Measurements from ENCODE around the gene ASTN2. TPM values are rescaled to one million over a fixed set of nuclear protein-coding genes. Genes with fewer than 3 reads are reported as not detected.
A peak's percentile ranks its signal among the peaks of the same experiment; 100 is the strongest.

ASTN2 gene
- total and polyA plus RNA-seq, 9 of the 15 experiments (the other 6 are each of a cell fraction or from before 2014, with no cell fraction given) = 0.56 to 3.5 (median 1.9) TPM

DNA sequence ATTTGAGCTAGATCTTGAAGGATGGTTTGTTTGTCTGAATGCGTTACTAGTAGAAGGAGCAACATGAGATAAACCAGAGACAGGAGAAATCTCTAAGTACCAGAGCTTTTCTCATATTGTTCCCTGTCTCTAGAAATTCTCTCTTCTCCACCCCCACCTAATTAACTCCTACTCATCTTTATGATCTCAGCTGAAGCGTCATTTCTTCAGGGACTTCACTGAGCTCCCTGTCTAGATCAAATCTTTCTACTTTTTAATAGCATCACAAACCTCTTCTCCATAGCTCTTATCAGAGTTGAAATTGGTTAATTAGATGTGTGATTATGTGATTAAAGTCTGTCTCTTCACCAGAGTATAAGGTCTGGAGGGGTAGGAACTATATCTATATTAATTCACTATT lies 1035.0 kb downstream of the ASTN2 start:
- Histone ChIP-seq H3K27ac (ENCODE audit: extremely low read depth, low read depth, low read length) (no peak overlapping the region), H3K27me3 (ENCODE audit: control insufficient read depth in 2 of 2, insufficient read depth in 2 of 2, low read length in 2 of 2) (no peaks in the 10 kb centered on the region), H4K20me1 (replicated peaks; ENCODE audit: control insufficient read depth, insufficient read depth, low read length) (no peaks in the 10 kb centered on the region), H3K9ac (ENCODE audit: insufficient read depth in 1 of 2, low read depth in 2 of 2, low read length in 2 of 2) (no peak overlapping the region), H3K9me1 (ENCODE audit: control insufficient read depth, insufficient read depth, low read length) (no peaks in the 10 kb centered on the region), H3K79me2 (ENCODE audit: control insufficient read depth, insufficient read depth, low read length) (no peaks in the 10 kb centered on the region), H3K36me3 (ENCODE audit: control insufficient read depth, insufficient read depth, low read length) (no peaks in the 10 kb centered on the region), H2AFZ (ENCODE audit: low read depth, low read length) (no peak overlapping the region), H3K4me1 (replicated peaks in 1 of 2; ENCODE audit: control insufficient read depth in 2 of 2, insufficient read depth in 2 of 2, low read length in 2 of 2) (peaks cover 4 to 15% of the 10 kb centered on the region in 2 experiments; a peak in 3 of 5 replicates), H3K4me2 (ENCODE audit: insufficient read depth, low read length) (no peak overlapping the region), H3K9me3 (replicated peaks; ENCODE audit: control insufficient read depth, insufficient read depth, low read depth, low read length) (no peaks in the 10 kb centered on the region), H3K4me3 (no peak overlapping the region)
- POLR2A ChIA-PET = interaction anchor here (0.5 to 0.9 kb wide), 2 partner anchors 10 to 75 kb away, joined by 3 read pairs; no protein-coding TSS in a partner anchor
- ATAC-seq = no peak
- intact Hi-C loops (cut with micrococcal nuclease) = no loop called here
- in situ Hi-C loops (cut with MboI) = no loop called here
- FAIRE-seq = no peak
- CTCF ChIA-PET (ENCODE audit: low intra/inter-chr PET ratio) = no interaction called here
- no peak for TF ChIP-seq BRF1 (IDR thresholded peaks at IDR 0.05; ENCODE audit: borderline replicate concordance, extremely low read depth, insufficient read length)
- peak; percentile 29; the same call in 1 of the 2 replicates for TF ChIP-seq ZNF24 (IDR thresholded peaks at IDR 0.05)
- DNase-seq (ENCODE audit: extremely low read depth in 1 of 4, low spot score in 3 of 4) = no peak
- no TSS peak for BruUV-seq (replicated peaks)
- WGBS (ENCODE audit: insufficient coverage, low coverage, missing lambda C conversion rate) = 20% methylated on average over 1 of the region's 2 CpGs

DNA sequence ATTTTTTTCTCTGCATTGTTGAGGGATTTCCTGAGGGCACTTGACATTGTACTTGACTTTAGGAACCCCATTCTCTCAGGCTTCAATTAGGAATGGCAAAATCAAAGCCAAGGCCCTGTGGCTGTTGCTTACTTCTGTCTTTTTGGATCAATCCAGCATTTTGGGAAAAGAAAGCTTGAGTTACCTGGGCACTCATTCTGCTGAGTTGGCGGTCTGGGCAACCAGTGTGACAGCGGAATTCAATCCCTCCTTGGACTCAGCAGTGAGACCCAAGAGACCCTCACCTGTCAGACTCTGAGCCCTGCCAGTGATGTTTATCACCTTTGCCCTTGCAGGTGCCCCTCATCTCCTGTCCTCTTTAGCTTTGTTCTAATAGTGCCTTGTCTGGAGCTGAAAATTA lies 1036.0 kb downstream of the ASTN2 start:
- H3K27me3 ChIP-seq (ENCODE audit: control insufficient read depth in 2 of 2, insufficient read depth in 2 of 2, low read length in 2 of 2) = no peaks in the 10 kb centered on the region
- no peaks in the 10 kb centered on the region for H3K36me3 ChIP-seq (ENCODE audit: control insufficient read depth, insufficient read depth, low read length)
- H3K9ac ChIP-seq (ENCODE audit: insufficient read depth in 1 of 2, low read depth in 2 of 2, low read length in 2 of 2) = no peak overlapping the region
- ChIA-PET POLR2A (interaction anchor here (0.8 to 1.4 kb wide), 3 partner anchors 9 to 38 kb away, joined by 3 to 6 read pairs (median 3); no protein-coding TSS in a partner anchor), CTCF (ENCODE audit: low intra/inter-chr PET ratio) (no interaction called here)
- no peak overlapping the region for H3K4me2 ChIP-seq (ENCODE audit: insufficient read depth, low read length)
- no peak overlapping the region for H3K4me3 ChIP-seq
- in situ Hi-C loops (cut with MboI) (no loop called here), intact Hi-C loops (cut with micrococcal nuclease) (no loop called here)
- 23% methylated on average over 2 of the region's 2 CpGs for WGBS (ENCODE audit: insufficient coverage, low coverage, missing lambda C conversion rate)
- no peak overlapping the region for H3K27ac ChIP-seq (ENCODE audit: extremely low read depth, low read depth, low read length)
- no peaks in the 10 kb centered on the region for H3K9me1 ChIP-seq (ENCODE audit: control insufficient read depth, insufficient read depth, low read length)
- DNase-seq (ENCODE audit: extremely low read depth in 1 of 4, low spot score in 3 of 4) = no peak
- no peak for TF ChIP-seq IFI16 (CRISPR knock-in tag; IDR thresholded peaks at IDR 0.05)
- peak; percentile 57; the same call in 1 of the 2 replicates for TF ChIP-seq C11orf30 (IDR thresholded peaks at IDR 0.05; ENCODE audit: low read depth)
- peak; percentile 59 for TF ChIP-seq ZNF316 (IDR thresholded peaks at IDR 0.05)
- no peaks in the 10 kb centered on the region for H3K9me3 ChIP-seq (replicated peaks; ENCODE audit: control insufficient read depth, insufficient read depth, low read depth, low read length)
- no peak for FAIRE-seq
- BruUV-seq (replicated peaks) = no TSS peak
- H2AFZ ChIP-seq (ENCODE audit: low read depth, low read length) = no peak overlapping the region
- no peaks in the 10 kb centered on the region for H3K79me2 ChIP-seq (ENCODE audit: control insufficient read depth, insufficient read depth, low read length)
- peaks cover 4 to 15% of the 10 kb centered on the region in 2 experiments; a peak in 3 of 5 replicates for H3K4me1 ChIP-seq (replicated peaks in 1 of 2; ENCODE audit: control insufficient read depth in 2 of 2, insufficient read depth in 2 of 2, low read length in 2 of 2)
- no peaks in the 10 kb centered on the region for H4K20me1 ChIP-seq (replicated peaks; ENCODE audit: control insufficient read depth, insufficient read depth, low read length)
- no peak for ATAC-seq

Data from K562 (cell line).